Transverse colon (tissue), 4 donors: ENCODE results near the gene HLA-A. TPM values are rescaled to one million over a fixed set of nuclear protein-coding genes. Genes with fewer than 3 reads are reported as not detected.
"Not testable (repeated sequence)": the region's sequence is repeated elsewhere in the genome, so short reads cannot be mapped to it uniquely, and the experiment has no call there.

Source experiments
- DNase-seq: peaks from one replicate; pipeline ENCODE4 v3.0.0-alpha.2; 2019
- H3K27ac ChIP-seq, 4 donors: fragments of 200-600 bp; sonication (generic); 2 replicates each; pipeline ENCODE4 v1.5.1; 2016 to 2018; ENCODE audit warnings: inconsistent platforms in 4 of 4
- H3K27me3 ChIP-seq: fragments of 200-600 bp; sonication (generic); 2 replicates; pipeline ENCODE4 v1.5.1; 2017; ENCODE audit warnings: inconsistent platforms
- H3K36me3 ChIP-seq, 4 donors: fragments of 200-600 bp; sonication (generic); 2 replicates each; pipeline ENCODE4 v1.5.1; 2017 to 2019; ENCODE audit warnings: inconsistent platforms in 4 of 4
- H3K4me1 ChIP-seq, 4 donors: fragments of 200-600 bp; sonication (generic); 2 replicates each; pipeline ENCODE4 v1.5.1; 2017 to 2020; ENCODE audit warnings: inconsistent platforms in 4 of 4
- H3K4me3 ChIP-seq, 4 donors: fragments of 200-600 bp; sonication (generic); 1 replicate in 1 of 4; 2 replicates in 3 of 4; pipeline versions ENCODE4 v1.5.1 to v1.6.1; 2017 to 2019; ENCODE audit warnings: inconsistent platforms in 4 of 4
- H3K9me3 ChIP-seq, 2 donors: fragments of 200-600 bp; sonication (generic); 2 replicates each; pipeline ENCODE4 v1.5.1; 2017 to 2019; ENCODE audit warnings: inconsistent platforms in 2 of 2
- EP300 ChIP-seq: sonication (generic); formaldehyde crosslinking; IDR thresholded peaks from one replicate; pipeline ENCODE4 v1.6.1; 2017; ENCODE audit warnings: antibody characterized with exemption, low read depth
- POLR2A ChIP-seq: fragments of 450-650 bp; IDR thresholded peaks from one replicate; pipeline ENCODE4 v1.6.1; 2016; ENCODE audit warnings: antibody characterized with exemption, mild to moderate bottlenecking, moderate library complexity
- POLR2AphosphoS5 ChIP-seq, 3 donors: sonication (generic); formaldehyde crosslinking; IDR thresholded peaks; one replicate each; pipeline ENCODE4 v1.6.1; 2016; ENCODE audit warnings: antibody characterized with exemption in 3 of 3
- WGBS, 2 donors: methylation state at CpG; one replicate each; pipeline ENCODE4 v1.1.5; 2018; ENCODE audit warnings: low coverage in 1 of 2; 5-methylcytosine and 5-hydroxymethylcytosine counted together
- in situ Hi-C, 4 donors: fragments of 200-750 bp; cut with MboI; loops; one replicate each; pipeline versions ENCODE4 v1.15.0 to v1.15.1; 2017; ENCODE audit warnings: low sequenced_read_pairs in 3 of 4, low pct_ligation_motif_present in 1 of 4, low pct_unique_long_range_greater_than_20kb in 1 of 4
- intact Hi-C: fragments of 100-400 bp; cut with DNase I; formaldehyde crosslinking; loops from one replicate; pipeline ENCODE4 v1.15.1; 2023; ENCODE audit warnings: low total_unique reads
- total RNA-seq, 4 donors: library from RNA; depleted of rRNA; stranded (reverse); fragments of >200 nt; gene quantifications; one replicate each; pipeline ENCODE4 v1.1.0, GENCODE V29; 2016
- TF ChIP-seq, protein P1 (sequence below), 5 experiments: fragments of 200-600 bp in 3 of 5; fragments of 450-650 bp in 2 of 5; sonication (generic) in 3 of 5; IDR thresholded peaks; 1 replicate in 2 of 5; 2 replicates in 3 of 5; pipeline ENCODE4 v1.5.1; 2016 to 2017; ENCODE audit warnings: antibody characterized with exemption in 5 of 5, inconsistent platforms in 3 of 5, mild to moderate bottlenecking in 2 of 5, moderate library complexity in 1 of 5

HLA-A gene
- total RNA-seq, 4 donors from 2014 or later, result 733 to 1,932 (median 1,470) TPM

GRCh38 chr6:29959467-29959866 is 17.1 kb downstream of the HLA-A start:
- intact Hi-C loops (loop anchor here (5.0 kb wide), 1 partner anchor 162 kb away; no protein-coding TSS in a partner anchor), in situ Hi-C loops (loop anchor here in 1 of 4 donors (10.0 kb wide), 1 partner anchor 165 kb away; no protein-coding TSS in a partner anchor)
- TF ChIP-seq EP300, result no peak
- TF ChIP-seq POLR2A, result no peak
- TF ChIP-seq, protein P1, sequence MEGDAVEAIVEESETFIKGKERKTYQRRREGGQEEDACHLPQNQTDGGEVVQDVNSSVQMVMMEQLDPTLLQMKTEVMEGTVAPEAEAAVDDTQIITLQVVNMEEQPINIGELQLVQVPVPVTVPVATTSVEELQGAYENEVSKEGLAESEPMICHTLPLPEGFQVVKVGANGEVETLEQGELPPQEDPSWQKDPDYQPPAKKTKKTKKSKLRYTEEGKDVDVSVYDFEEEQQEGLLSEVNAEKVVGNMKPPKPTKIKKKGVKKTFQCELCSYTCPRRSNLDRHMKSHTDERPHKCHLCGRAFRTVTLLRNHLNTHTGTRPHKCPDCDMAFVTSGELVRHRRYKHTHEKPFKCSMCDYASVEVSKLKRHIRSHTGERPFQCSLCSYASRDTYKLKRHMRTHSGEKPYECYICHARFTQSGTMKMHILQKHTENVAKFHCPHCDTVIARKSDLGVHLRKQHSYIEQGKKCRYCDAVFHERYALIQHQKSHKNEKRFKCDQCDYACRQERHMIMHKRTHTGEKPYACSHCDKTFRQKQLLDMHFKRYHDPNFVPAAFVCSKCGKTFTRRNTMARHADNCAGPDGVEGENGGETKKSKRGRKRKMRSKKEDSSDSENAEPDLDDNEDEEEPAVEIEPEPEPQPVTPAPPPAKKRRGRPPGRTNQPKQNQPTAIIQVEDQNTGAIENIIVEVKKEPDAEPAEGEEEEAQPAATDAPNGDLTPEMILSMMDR (IDR thresholded peaks at IDR 0.05), result no peak
- TF ChIP-seq POLR2AphosphoS5 (IDR thresholded peaks at IDR 0.05), result no peak
- no peak overlapping the region for H3K27ac ChIP-seq
- H3K4me3 ChIP-seq, result no peak overlapping the region
- no peaks in the 10 kb centered on the region for H3K27me3 ChIP-seq
- no peaks in the 10 kb centered on the region for H3K9me3 ChIP-seq
- peaks cover 0 to 7% (median 4%) of the 10 kb centered on the region in 4 donors for H3K4me1 ChIP-seq
- H3K36me3 ChIP-seq, result no peaks in the 10 kb centered on the region
- DNase-seq, result no peak

- H3K4me3 ChIP-seq, result no peak overlapping the region
- no peak for DNase-seq
- in situ Hi-C loops, result no loop called here
- WGBS, 2 donors, result 83 to 100% methylated on average over 1 of the region's 1 CpG
- H3K27ac ChIP-seq, result no peak overlapping the region
- no peak for TF ChIP-seq POLR2AphosphoS5 (IDR thresholded peaks at IDR 0.05)
- TF ChIP-seq EP300, result no peak
- no peak for TF ChIP-seq POLR2A
- TF ChIP-seq, protein P1 (IDR thresholded peaks at IDR 0.05), result no peak
- no peaks in the 10 kb centered on the region for H3K36me3 ChIP-seq
- no peaks in the 10 kb centered on the region for H3K27me3 ChIP-seq
- no peaks in the 10 kb centered on the region for H3K9me3 ChIP-seq
- intact Hi-C loops, result no loop called here
- peaks cover 13 to 32% (median 28%) of the 10 kb centered on the region in 4 donors for H3K4me1 ChIP-seq
These were observed 19.6 kb downstream of the HLA-A start for GRCh38 chr6:29961966-29962365.

DNA sequence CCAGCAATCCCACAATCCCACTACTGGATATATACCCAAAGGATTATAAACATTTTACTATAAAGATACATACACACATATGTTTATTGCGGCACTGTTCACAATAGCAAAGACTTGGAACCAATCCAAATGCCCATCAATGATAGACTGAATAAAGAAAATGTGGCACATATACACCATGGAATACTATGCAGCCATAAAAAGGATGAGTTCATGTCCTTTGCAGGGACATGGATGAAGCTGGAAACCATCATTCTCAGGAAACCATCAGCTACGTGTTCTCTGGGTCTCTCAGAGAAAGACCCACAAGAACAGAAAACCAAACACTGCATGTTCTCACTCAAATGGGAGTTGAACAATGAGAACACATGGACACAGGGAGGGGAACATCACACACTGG is 21.4 kb downstream of the HLA-A start:
- H3K27me3 ChIP-seq, in situ Hi-C loops, H3K36me3 ChIP-seq, H3K4me3 ChIP-seq, DNase-seq, H3K9me3 ChIP-seq: not testable (repeated sequence)
- Histone ChIP-seq H3K27ac (peak overlapping the region in 2 of 4 donors; percentile 94), H3K4me1 (peaks cover 18 to 46% (median 33%) of the 10 kb centered on the region in 4 donors)
- intact Hi-C loops, result loop anchor here (2.0 kb wide), 1 partner anchor 39 kb away; no protein-coding TSS in a partner anchor
- 98 to 100% methylated on average over 1 to 2 of the region's 2 CpGs for WGBS, 2 donors

- Histone ChIP-seq H3K27ac (peak overlapping the region; percentile 88 to 94 (median 92)), H3K36me3 (no peaks in the 10 kb centered on the region), H3K4me3 (peak overlapping the region in 2 of 4 donors; percentile 31 to 54), H3K4me1 (peaks cover 18 to 46% (median 33%) of the 10 kb centered on the region in 4 donors), H3K27me3 (no peaks in the 10 kb centered on the region), H3K9me3 (no peaks in the 10 kb centered on the region)
- in situ Hi-C loops, result no loop called here
- WGBS, 2 donors, result 0 to 21% methylated on average over 2 to 3 of the region's 3 CpGs
- TF ChIP-seq, protein P1 (IDR thresholded peaks at IDR 0.05), result peak in 1 of 5 experiments; percentile 16
- no peak for TF ChIP-seq POLR2A
- no peak for TF ChIP-seq EP300
- no peak for TF ChIP-seq POLR2AphosphoS5 (IDR thresholded peaks at IDR 0.05)
- intact Hi-C loops, result loop anchor here (2.0 kb wide), 1 partner anchor 40 kb away; no protein-coding TSS in a partner anchor
- no peak for DNase-seq
These were observed 22.2 kb downstream of the HLA-A start for GRCh38 chr6:29964518-29964886.
